ENCODE measurements around the gene SMAD4.

SMAD4 gene

GRCh38 chr18:51078026-51078425, 48.0 kb downstream of the SMAD4 start:
- Histone ChIP-seq H3K79me2 (ENCODE audit: insufficient read depth, low read depth) (no peaks in the 10 kb centered on the region; the same call in 1 of the 2 replicates), H3K27me3 (ENCODE audit: insufficient read depth, low read depth) (no peaks in the 10 kb centered on the region), H3K27ac (no peak overlapping the region), H3K4me2 (no peak overlapping the region), H2AFZ (ENCODE audit: low read depth) (no peak overlapping the region), H4K20me1 (ENCODE audit: insufficient read depth) (no peaks in the 10 kb centered on the region), H3K4me3 (IDR thresholded peaks at IDR 0.05; ENCODE audit: insufficient read depth, low read depth, low read length) (no peak overlapping the region), H3K9ac (no peak overlapping the region), H3K36me3 (ENCODE audit: insufficient read depth) (peaks cover 7% of the 10 kb centered on the region; the same call in 1 of the 2 replicates), H3K4me1 (ENCODE audit: low read depth, poor library complexity, severe bottlenecking) (peaks cover 14% of the 10 kb centered on the region)
- no peak for TF ChIP-seq CTCF (conservative IDR thresholded peaks at IDR 0.05; ENCODE audit: low read depth, low read length)

- no peaks in the 10 kb centered on the region for H4K20me1 ChIP-seq (ENCODE audit: insufficient read depth)
- no peak overlapping the region for H3K4me2 ChIP-seq
- H3K27me3 ChIP-seq (ENCODE audit: insufficient read depth, low read depth), result no peaks in the 10 kb centered on the region
- no peaks in the 10 kb centered on the region for H3K4me1 ChIP-seq (ENCODE audit: low read depth, poor library complexity, severe bottlenecking)
- no peak overlapping the region for H3K9ac ChIP-seq
- H3K79me2 ChIP-seq (ENCODE audit: insufficient read depth, low read depth), result no peaks in the 10 kb centered on the region
- H3K27ac ChIP-seq, result no peak overlapping the region
- peaks cover 7% of the 10 kb centered on the region for H3K36me3 ChIP-seq (ENCODE audit: insufficient read depth)
- no peak for TF ChIP-seq CTCF (conservative IDR thresholded peaks at IDR 0.05; ENCODE audit: low read depth, low read length)
- H3K4me3 ChIP-seq (IDR thresholded peaks at IDR 0.05; ENCODE audit: insufficient read depth, low read depth, low read length), result no peak overlapping the region
- no peak overlapping the region for H2AFZ ChIP-seq (ENCODE audit: low read depth)
These were observed 52.7 kb downstream of the SMAD4 start for GRCh38 chr18:51082571-51083267.

- Histone ChIP-seq H3K9ac (no peak overlapping the region), H4K20me1 (ENCODE audit: insufficient read depth) (no peaks in the 10 kb centered on the region), H3K4me2 (no peak overlapping the region), H3K36me3 (ENCODE audit: insufficient read depth) (peaks cover 6% of the 10 kb centered on the region), H2AFZ (ENCODE audit: low read depth) (no peak overlapping the region), H3K27ac (no peak overlapping the region), H3K27me3 (ENCODE audit: insufficient read depth, low read depth) (no peaks in the 10 kb centered on the region), H3K4me3 (IDR thresholded peaks at IDR 0.05; ENCODE audit: insufficient read depth, low read depth, low read length) (no peak overlapping the region), H3K4me1 (ENCODE audit: low read depth, poor library complexity, severe bottlenecking) (no peaks in the 10 kb centered on the region), H3K79me2 (ENCODE audit: insufficient read depth, low read depth) (no peaks in the 10 kb centered on the region)
- no peak for TF ChIP-seq CTCF (conservative IDR thresholded peaks at IDR 0.05; ENCODE audit: low read depth, low read length)
These were observed 53.4 kb downstream of the SMAD4 start for GRCh38 chr18:51083398-51083797.

- H3K4me1 ChIP-seq (ENCODE audit: low read depth, poor library complexity, severe bottlenecking), result no peaks in the 10 kb centered on the region
- no peak overlapping the region for H3K27ac ChIP-seq
- H3K4me3 ChIP-seq (IDR thresholded peaks at IDR 0.05; ENCODE audit: insufficient read depth, low read depth, low read length), result no peak overlapping the region
- no peaks in the 10 kb centered on the region; the same call in 1 of the 2 replicates for H3K36me3 ChIP-seq (ENCODE audit: insufficient read depth)
- H4K20me1 ChIP-seq (ENCODE audit: insufficient read depth), result no peaks in the 10 kb centered on the region
- H3K27me3 ChIP-seq (ENCODE audit: insufficient read depth, low read depth), result no peaks in the 10 kb centered on the region
- H3K4me2 ChIP-seq, result no peak overlapping the region
- H3K9ac ChIP-seq, result no peak overlapping the region
- no peak for TF ChIP-seq CTCF (conservative IDR thresholded peaks at IDR 0.05; ENCODE audit: low read depth, low read length)
- H2AFZ ChIP-seq (ENCODE audit: low read depth), result no peak overlapping the region
- no peaks in the 10 kb centered on the region for H3K79me2 ChIP-seq (ENCODE audit: insufficient read depth, low read depth)
These were observed 58.4 kb downstream of the SMAD4 start for GRCh38 chr18:51088410-51088809.
